A549 (cell line): ENCODE measurements around the gene DDX20. TPM values are rescaled to one million over a fixed set of nuclear protein-coding genes. Genes with fewer than 3 reads are reported as not detected.

Source experiments
- ATAC-seq, 2 experiments: fragments of 200-7000 bp in 1 of 2; fragments of >200 bp in 1 of 2; cut with Nextera tagmentation in 1 of 2; cut with Tn5 transposase in 1 of 2; 3 replicates each; pipeline versions ENCODE4 v1.8.0 to v1.9.1; 2018 to 2020; ENCODE audit warnings: mild to moderate bottlenecking in 1 of 2, moderate library complexity in 1 of 2
- CTCF ChIA-PET: fragments of 300-600 bp; sonication (Branson Sonifier 250); formaldehyde crosslinking; extraction: SDS; loops from one replicate; lab custom pipeline; 2021; ENCODE audit warnings: antibody characterized with exemption, inconsistent platforms; lab: Yijun Ruan, JAX
- POLR2A ChIA-PET: fragments of 350-600 bp; formaldehyde crosslinking; extraction: SDS; loops from one replicate; lab custom pipeline; 2021; ENCODE audit warnings: antibody characterized with exemption, inconsistent platforms; lab: Yijun Ruan, JAX
- DNase-seq, 2 experiments: peaks; one replicate each; pipeline versions ENCODE4 v3.0.0 to v3.0.0-alpha.2; 2011 to 2016; ENCODE audit warnings: low read depth in 1 of 2, low spot score in 1 of 2
- FAIRE-seq: peaks from 2 replicates; lab custom pipeline; 2011; peaks lifted over from hg19 to GRCh38; lab: Jason Lieb, UNC
- H3K27ac ChIP-seq, 2 experiments: fragments of >200 bp; sonication (Bioruptor Twin); formaldehyde crosslinking; 3 replicates each; pipeline ENCODE4 v1.5.1; 2016 to 2017
- H3K4me1 ChIP-seq: fragments of >200 bp; sonication (Bioruptor Twin); formaldehyde crosslinking; 3 replicates; pipeline ENCODE4 v1.6.1; 2016
- H3K4me2 ChIP-seq: fragments of >200 bp; sonication (Bioruptor Twin); formaldehyde crosslinking; 3 replicates; pipeline ENCODE4 v1.6.1; 2016
- H3K4me3 ChIP-seq: fragments of >200 bp; sonication (Bioruptor Twin); formaldehyde crosslinking; 3 replicates; pipeline ENCODE4 v1.5.1; 2016
- H3K9me3 ChIP-seq: fragments of >200 bp; sonication (Bioruptor Twin); formaldehyde crosslinking; 3 replicates; pipeline ENCODE4 v1.6.1; 2016
- BCL3 ChIP-seq: fragments of >200 bp; sonication (Bioruptor Twin); formaldehyde crosslinking; IDR thresholded peaks from 3 replicates; pipeline ENCODE4 v1.6.1; 2016
- CBX2 ChIP-seq: fragments of 200-600 bp; sonication (generic); IDR thresholded peaks from 2 replicates; pipeline ENCODE4 v1.6.1; 2016; ENCODE audit warnings: low read depth, mild to moderate bottlenecking, borderline replicate concordance
- CBX8 ChIP-seq: fragments of 200-600 bp; sonication (generic); IDR thresholded peaks from 2 replicates; pipeline ENCODE4 v1.6.1; 2016
- CEBPB ChIP-seq, 2 experiments: fragments of >200 bp in 1 of 2; sonication (Bioruptor Twin) in 1 of 2; formaldehyde crosslinking in 1 of 2; IDR thresholded peaks; 2 replicates each; pipeline ENCODE4 v1.6.1; 2012 to 2016
- CHD4 ChIP-seq: fragments of 200-600 bp; sonication (generic); IDR thresholded peaks from 2 replicates; pipeline ENCODE4 v1.6.1; 2016; ENCODE audit warnings: antibody characterized with exemption, mild to moderate bottlenecking, borderline replicate concordance
- FOSB ChIP-seq: fragments of 250-450 bp; sonication (Bioruptor Pico); IDR thresholded peaks from 2 replicates; pipeline ENCODE4 v1.5.0; 2020; ENCODE audit warnings: mild to moderate bottlenecking, moderate library complexity
- HDAC2 ChIP-seq: fragments of 200-600 bp; sonication (generic); IDR thresholded peaks from 2 replicates; pipeline ENCODE4 v1.6.1; 2016
- HES2 ChIP-seq: fragments of >200 bp; sonication (Bioruptor Twin); formaldehyde crosslinking; IDR thresholded peaks from 2 replicates; pipeline ENCODE4 v1.6.1; 2016
- HOXA7 ChIP-seq: fragments of 250-450 bp; sonication (Bioruptor Pico); IDR thresholded peaks from 2 replicates; pipeline ENCODE4 v1.5.0; 2020; ENCODE audit warnings: mild to moderate bottlenecking, moderate library complexity
- KDM1A ChIP-seq: fragments of 200-600 bp; sonication (generic); IDR thresholded peaks from 2 replicates; pipeline ENCODE4 v1.6.1; 2016; ENCODE audit warnings: low read depth, mild to moderate bottlenecking
- MAFK ChIP-seq: fragments of 450-650 bp; IDR thresholded peaks from 2 replicates; pipeline ENCODE4 v1.6.1; 2014; ENCODE audit not compliant: partially characterized antibody
- NPAS2 ChIP-seq: fragments of 250-450 bp; sonication (Bioruptor Pico); IDR thresholded peaks from 2 replicates; pipeline ENCODE4 v1.8.0; 2022; ENCODE audit warnings: mild to moderate bottlenecking, moderate library complexity, borderline replicate concordance
- PHF8 ChIP-seq: fragments of 200-600 bp; sonication (generic); IDR thresholded peaks from 2 replicates; pipeline ENCODE4 v1.6.1; 2016; ENCODE audit warnings: low read depth, mild to moderate bottlenecking, antibody characterized with exemption, moderate library complexity, borderline replicate concordance
- RAD21 ChIP-seq, 2 experiments: fragments of >200 bp in 1 of 2; sonication (Bioruptor Twin) in 1 of 2; formaldehyde crosslinking in 1 of 2; IDR thresholded peaks in 1 of 2; conservative IDR thresholded peaks in 1 of 2; 2 replicates in 1 of 2; 3 replicates in 1 of 2; pipeline ENCODE4 v1.6.1; 2012 to 2018; ENCODE audit warnings: inconsistent platforms in 1 of 2
- REST ChIP-seq: fragments of 200-600 bp; sonication (generic); IDR thresholded peaks from 2 replicates; pipeline ENCODE4 v1.6.1; 2016; ENCODE audit warnings: antibody characterized with exemption, mild to moderate bottlenecking, moderate library complexity
- RFX5 ChIP-seq: fragments of 450-650 bp; IDR thresholded peaks from 2 replicates; pipeline ENCODE4 v1.7.1; 2014; ENCODE audit warnings: antibody characterized with exemption, mild to moderate bottlenecking, moderate library complexity
- SREBF2 ChIP-seq: fragments of 450-650 bp; IDR thresholded peaks from 2 replicates; pipeline ENCODE4 v1.6.1; 2014; ENCODE audit warnings: mild to moderate bottlenecking, moderate library complexity
- ZC3H11A ChIP-seq: fragments of 450-650 bp; IDR thresholded peaks from 2 replicates; pipeline ENCODE4 v1.6.1; 2014; ENCODE audit warnings: antibody characterized with exemption, mild to moderate bottlenecking
- ZFP36 ChIP-seq: fragments of 450-650 bp; IDR thresholded peaks from 2 replicates; pipeline ENCODE4 v1.6.1; 2014; ENCODE audit warnings: borderline replicate concordance; ENCODE audit not compliant: partially characterized antibody
- ZSCAN20 ChIP-seq: fragments of 250-450 bp; sonication (Bioruptor Pico); IDR thresholded peaks from 2 replicates; pipeline ENCODE4 v1.8.0; 2022; ENCODE audit warnings: mild to moderate bottlenecking, moderate library complexity
- WGBS: methylation state at CpG from one replicate; pipeline ENCODE4 v1.1.6; 2017; ENCODE audit errors: missing lambda C conversion rate; 5-methylcytosine and 5-hydroxymethylcytosine counted together
- polyA plus RNA-seq, 4 experiments: library from polyadenylated mRNA; depleted of rRNA in 3 of 4; stranded (reverse); fragments of >200 nt; fragmentation: RNase III in 1 of 4; extraction: RNeasy Plus Mini Kit Qiagen cat#74134 plus additional on column Dnase treatment in 1 of 4; gene quantifications; 2 replicates in 3 of 4; 3 replicates in 1 of 4; pipeline ENCODE4 v1.2.3, GENCODE V29; 2011 to 2017
- TF ChIP-seq, protein P1 (sequence below): IDR thresholded peaks from 2 replicates; pipeline ENCODE4 v1.6.1; 2012
- TF ChIP-seq, protein P2 (sequence below): IDR thresholded peaks from 2 replicates; pipeline ENCODE4 v1.6.1; 2012

DDX20 gene
- polyA plus RNA-seq, 2 of the 4 experiments (the other 2 are of a cell fraction) = 8.4 to 13.5 TPM

DNA sequence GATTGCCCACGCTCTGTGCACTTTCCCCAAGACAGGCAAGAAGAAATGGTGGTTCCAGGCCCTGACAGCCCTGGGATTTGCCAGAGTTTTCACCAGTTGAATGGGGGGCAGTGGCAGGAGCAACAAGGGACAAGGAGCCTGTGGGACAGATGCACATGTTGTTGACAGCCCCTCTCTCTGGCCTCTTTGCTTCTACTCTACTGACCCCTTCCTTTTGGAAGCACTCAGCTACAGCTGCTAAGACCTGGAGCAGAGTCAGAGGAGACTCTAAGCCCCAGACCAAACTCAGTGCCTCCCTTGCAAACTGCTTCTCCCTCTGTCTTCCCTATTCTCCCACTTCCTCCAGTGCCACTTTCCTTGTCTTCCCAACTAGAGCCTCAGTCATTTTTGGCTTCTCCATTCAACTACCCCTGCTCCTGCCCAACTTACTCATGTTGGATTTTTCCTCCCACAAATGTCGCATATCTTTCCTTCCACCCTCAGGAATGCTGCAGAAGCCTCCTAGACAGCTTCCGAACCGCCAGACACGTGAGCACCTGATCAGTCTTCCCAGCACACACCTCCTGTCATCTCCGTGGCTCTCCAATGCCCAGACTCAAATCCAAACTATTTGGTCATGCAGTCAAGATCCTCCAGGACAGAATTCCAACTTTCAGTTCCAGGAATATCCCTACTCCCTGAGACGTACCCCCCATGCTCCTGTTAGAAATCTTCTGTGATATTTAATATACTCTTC is 25.6 kb upstream of the DDX20 start:
- H3K4me3 ChIP-seq = no peak overlapping the region
- no peak overlapping the region for H3K27ac ChIP-seq
- H3K4me2 ChIP-seq = no peak overlapping the region
- WGBS = 82% methylated on average over 7 of the region's 7 CpGs
- ChIA-PET CTCF (interaction anchor here (1.1 to 2.5 kb wide), 2 partner anchors 15 to 17 kb away, joined by 5 to 8 read pairs; no protein-coding TSS in a partner anchor), POLR2A (no interaction called here)
- H3K9me3 ChIP-seq = no peaks in the 10 kb centered on the region
- ATAC-seq (no peak), DNase-seq (no peak), FAIRE-seq (no peak)
- no peak for TF ChIP-seq SREBF2
- TF ChIP-seq FOSB = no peak
- TF ChIP-seq ZC3H11A = no peak
- no peak for TF ChIP-seq NPAS2
- no peak for TF ChIP-seq CBX8
- H3K4me1 ChIP-seq = 0 out of 3 replicates have a peak, but pooled peaks cover 3% of the 10 kb centered on the region

DNA sequence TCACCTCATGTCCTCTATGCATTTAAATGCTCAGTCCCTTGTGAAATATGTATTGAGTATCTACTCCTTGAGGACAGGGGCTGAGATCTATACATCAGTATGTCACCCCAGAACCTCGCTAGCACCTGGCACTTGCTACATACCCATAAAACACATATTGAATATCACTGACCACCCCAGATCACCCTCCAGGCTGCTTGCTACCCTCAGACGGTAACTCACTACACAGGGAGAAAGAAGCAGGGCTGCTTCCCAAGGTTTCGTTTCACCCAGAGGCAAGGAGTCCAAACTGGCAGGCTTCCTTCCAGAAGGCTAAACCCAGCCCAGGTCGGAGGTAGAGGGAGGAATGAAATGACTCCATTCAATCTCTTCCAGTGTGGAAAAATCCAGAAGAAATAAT is 25.0 kb upstream of the DDX20 start:
- POLR2A ChIA-PET = no interaction called here
- 77% methylated on average over 3 of the region's 4 CpGs for WGBS
- ATAC-seq = no peak
- Histone ChIP-seq H3K9me3 (no peaks in the 10 kb centered on the region), H3K27ac (no peak overlapping the region), H3K4me1 (0 out of 3 replicates have a peak, but pooled peaks cover 3% of the 10 kb centered on the region), H3K4me3 (no peak overlapping the region), H3K4me2 (no peak overlapping the region)
- FAIRE-seq = no peak
- no peak for DNase-seq
- CTCF ChIA-PET = no interaction called here
- TF ChIP-seq ZSCAN20 (CRISPR knock-in tag) = no peak

- POLR2A ChIA-PET = no interaction called here
- Histone ChIP-seq H3K4me3 (no peak overlapping the region), H3K4me2 (no peak overlapping the region), H3K27ac (no peak overlapping the region), H3K4me1 (0 out of 3 replicates have a peak, but pooled peaks cover 3% of the 10 kb centered on the region), H3K9me3 (no peaks in the 10 kb centered on the region)
- no peak for TF ChIP-seq ZFP36
- TF ChIP-seq PHF8 = no peak
- TF ChIP-seq RAD21 (conservative IDR thresholded peaks at IDR 0.05 in 1 of 2, IDR thresholded peaks at IDR 0.05 in 1 of 2) = no peak
- TF ChIP-seq MAFK = no peak
- no peak for TF ChIP-seq KDM1A
- no peak for TF ChIP-seq NPAS2
- TF ChIP-seq RFX5 = no peak
- no peak for TF ChIP-seq ZC3H11A
- TF ChIP-seq CEBPB (IDR thresholded peaks at IDR 0.05) = no peak
- no peak for TF ChIP-seq HES2
- no peak for TF ChIP-seq SREBF2
- WGBS = 74% methylated on average over 4 of the region's 6 CpGs
- FAIRE-seq (no peak), DNase-seq (no peak), ATAC-seq (no peak)
- CTCF ChIA-PET = interaction anchor here (9.0 kb wide), 1 partner anchor 18 kb away, joined by 47 read pairs; no protein-coding TSS in a partner anchor
Observed at GRCh38 chr1:111731956-111732355, 23.7 kb upstream of the DDX20 start.

DNA sequence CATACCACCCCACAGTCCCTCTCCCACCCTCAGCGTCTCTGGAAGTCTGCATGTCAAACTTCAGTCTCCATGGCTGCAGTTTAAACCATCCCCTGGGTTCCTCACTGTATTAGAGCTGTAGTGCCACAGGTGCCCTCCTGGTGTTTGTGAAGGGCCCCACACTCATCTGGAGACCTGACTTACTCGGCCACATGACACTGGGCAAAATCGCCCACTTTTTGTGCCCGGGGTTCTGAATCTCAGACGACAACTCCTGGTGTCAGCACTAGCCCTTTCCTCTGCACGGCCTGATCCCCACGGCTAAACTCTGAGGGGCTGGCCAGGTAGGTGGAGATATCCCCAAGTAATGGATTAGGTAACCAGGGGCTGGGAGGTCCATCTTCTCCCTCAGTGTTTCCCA is 23.0 kb upstream of the DDX20 start:
- ChIA-PET CTCF (interaction anchor here (9.0 kb wide), 1 partner anchor 18 kb away, joined by 47 read pairs; no protein-coding TSS in a partner anchor), POLR2A (no interaction called here)
- Histone ChIP-seq H3K27ac (no peak overlapping the region), H3K4me3 (no peak overlapping the region), H3K4me2 (no peak overlapping the region), H3K9me3 (no peaks in the 10 kb centered on the region), H3K4me1 (peaks cover 3% of the 10 kb centered on the region; the same call in 1 of the 3 replicates)
- TF ChIP-seq, protein P1, sequence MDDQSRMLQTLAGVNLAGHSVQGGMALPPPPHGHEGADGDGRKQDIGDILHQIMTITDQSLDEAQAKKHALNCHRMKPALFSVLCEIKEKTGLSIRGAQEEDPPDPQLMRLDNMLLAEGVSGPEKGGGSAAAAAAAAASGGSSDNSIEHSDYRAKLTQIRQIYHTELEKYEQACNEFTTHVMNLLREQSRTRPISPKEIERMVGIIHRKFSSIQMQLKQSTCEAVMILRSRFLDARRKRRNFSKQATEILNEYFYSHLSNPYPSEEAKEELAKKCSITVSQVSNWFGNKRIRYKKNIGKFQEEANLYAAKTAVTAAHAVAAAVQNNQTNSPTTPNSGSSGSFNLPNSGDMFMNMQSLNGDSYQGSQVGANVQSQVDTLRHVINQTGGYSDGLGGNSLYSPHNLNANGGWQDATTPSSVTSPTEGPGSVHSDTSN = no peak
- TF ChIP-seq RFX5 = no peak
- TF ChIP-seq CHD4 = no peak
- TF ChIP-seq, protein P2, sequence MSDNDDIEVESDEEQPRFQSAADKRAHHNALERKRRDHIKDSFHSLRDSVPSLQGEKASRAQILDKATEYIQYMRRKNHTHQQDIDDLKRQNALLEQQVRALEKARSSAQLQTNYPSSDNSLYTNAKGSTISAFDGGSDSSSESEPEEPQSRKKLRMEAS = no peak
- TF ChIP-seq PHF8 = no peak
- TF ChIP-seq CEBPB (IDR thresholded peaks at IDR 0.05) = no peak
- TF ChIP-seq HDAC2 = no peak
- TF ChIP-seq HOXA7 (CRISPR knock-in tag) = no peak
- TF ChIP-seq REST = no peak
- no peak for TF ChIP-seq BCL3
- no peak for TF ChIP-seq CBX2
- FAIRE-seq (no peak), DNase-seq (no peak), ATAC-seq (no peak)
- 87% methylated on average over 7 of the region's 7 CpGs for WGBS
